ENCODE results near the gene CERS5.
"Not testable (repeated sequence)": the region's sequence is repeated elsewhere in the genome, so short reads cannot be mapped to it uniquely, and the experiment has no call there.

CERS5 gene

DNA sequence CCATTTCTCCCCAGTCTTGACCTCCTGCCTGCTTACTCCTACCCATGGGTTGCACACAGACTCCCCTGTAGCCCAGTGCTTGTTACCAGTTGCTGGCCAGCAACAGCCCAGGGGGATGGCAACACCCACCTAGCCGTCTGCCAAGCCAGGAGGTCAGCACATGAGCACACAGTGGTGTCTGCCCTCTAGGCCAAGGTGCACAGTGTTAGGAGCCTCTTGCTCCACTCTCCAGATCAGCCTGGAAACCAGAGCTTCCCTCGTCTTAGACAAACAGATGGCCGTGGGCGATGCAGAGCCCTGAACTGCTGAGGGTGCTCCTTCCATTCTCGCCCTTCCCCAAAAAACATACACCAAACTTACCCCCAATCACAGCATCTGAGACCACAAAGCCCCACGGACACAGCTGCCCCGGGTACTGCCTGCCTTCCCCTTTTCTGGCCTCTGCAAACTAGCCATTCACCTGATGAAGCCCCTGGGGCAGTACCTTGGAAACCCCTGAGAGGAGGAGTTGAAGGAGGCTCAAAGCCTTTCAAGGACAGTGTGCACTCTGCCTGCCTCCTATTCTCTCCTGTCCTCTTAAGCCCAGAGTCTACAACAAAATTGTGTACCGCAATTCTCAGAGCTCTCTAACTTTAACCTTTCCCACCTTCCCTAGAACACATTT, 64.4 kb downstream of the CERS5 start:
- DNase-seq (ENCODE audit: low read depth in 2 of 2): no peak

DNA sequence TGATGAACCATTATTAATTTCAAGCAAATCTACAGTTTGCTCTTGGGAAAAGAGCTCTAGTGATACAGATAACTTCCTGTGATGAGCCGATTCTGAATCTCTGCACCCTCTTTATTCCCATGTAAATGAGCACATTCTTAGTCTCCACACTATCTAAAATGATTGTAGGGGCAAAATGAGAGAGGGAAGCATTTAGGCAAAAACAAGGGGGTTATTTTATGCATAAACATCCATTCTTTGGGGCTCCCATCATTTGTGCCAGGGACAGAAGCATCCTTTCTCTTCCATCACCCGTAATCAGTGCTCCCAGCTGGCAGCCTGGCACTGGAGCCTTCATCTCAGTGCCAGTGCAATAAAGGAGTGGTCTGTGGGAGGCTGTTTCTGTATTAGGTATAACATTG, 65.0 kb downstream of the CERS5 start:
- no peak for DNase-seq (ENCODE audit: low read depth in 2 of 2)

DNA sequence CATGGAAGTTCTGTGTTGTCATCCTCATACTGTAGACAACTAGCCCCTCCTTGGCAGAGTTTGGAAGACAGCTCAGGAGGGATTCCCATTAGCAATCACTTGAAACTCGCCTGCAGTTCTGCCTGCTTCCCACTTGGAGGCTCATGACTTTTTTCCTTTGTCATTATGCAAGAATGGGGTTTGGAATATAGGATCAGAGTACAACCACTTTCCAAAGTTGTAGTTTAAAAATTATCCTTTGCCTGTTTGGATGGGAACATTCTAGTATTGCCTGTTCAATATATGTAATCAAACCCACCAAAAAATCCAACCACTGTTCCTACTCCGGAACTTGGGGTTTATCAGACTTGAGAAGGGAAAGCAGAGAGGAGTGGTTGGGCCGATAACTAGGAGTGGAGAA, 65.5 kb downstream of the CERS5 start:
- no peak for DNase-seq (ENCODE audit: low read depth in 2 of 2)

GRCh38 chr12:50100561-50100960, 66.6 kb downstream of the CERS5 start:
- no peak for DNase-seq (ENCODE audit: low read depth in 2 of 2)

DNA sequence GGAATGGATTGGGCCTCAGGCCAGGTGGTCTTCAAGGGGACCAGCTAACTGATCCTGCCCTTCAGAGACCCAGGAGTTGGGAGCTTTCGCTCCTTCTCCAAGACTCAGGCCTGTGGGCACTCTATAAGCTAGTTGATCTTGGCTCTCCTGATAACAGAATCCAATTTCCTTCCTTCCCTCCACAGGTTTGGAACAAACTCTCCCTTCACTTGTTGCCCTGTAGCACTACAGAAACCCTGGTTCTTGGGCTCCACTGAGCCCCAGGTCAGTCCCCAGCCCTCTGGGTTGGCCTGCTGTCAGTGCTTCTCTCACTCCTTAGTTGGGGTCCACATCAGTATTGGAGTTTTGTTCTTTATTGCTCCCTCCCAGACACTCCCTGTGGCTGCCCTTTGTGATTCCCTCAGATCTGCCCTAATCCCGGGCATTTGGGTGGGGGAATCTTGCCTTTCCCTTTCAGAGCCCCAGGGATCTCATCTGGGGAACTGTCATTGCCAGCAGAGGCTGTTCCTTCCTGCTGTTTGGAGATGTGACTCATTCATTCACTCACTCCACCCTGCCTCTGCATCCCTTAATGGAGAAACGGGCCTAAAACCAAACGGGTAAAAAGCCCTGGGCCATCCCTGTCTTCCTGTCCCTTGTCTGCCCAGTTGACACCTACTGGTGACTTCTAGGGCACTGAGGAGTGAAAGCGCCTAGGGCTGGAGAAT, 67.7 kb downstream of the CERS5 start:
- DNase-seq (ENCODE audit: low read depth in 2 of 2): no peak

DNA sequence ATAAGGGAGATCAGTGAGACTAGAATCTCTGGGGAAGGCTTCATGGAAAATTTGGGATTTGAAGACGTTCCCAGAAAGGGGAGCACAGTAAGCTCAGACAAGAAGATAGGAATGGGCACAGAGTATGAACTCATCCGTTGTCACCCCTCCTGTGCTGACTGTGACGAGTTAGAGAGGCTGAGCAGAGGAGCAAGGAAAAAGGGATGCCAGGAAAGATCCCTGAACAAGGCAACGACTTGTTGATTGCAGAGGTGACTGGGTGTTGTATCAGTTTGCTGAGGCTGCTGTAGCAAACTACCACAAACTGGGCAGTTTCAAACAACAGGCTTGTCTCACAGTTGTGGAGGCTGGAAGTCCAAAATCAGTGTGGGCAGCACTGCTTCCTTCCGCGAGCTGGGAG, 69.2 kb downstream of the CERS5 start:
- no peak for DNase-seq (ENCODE audit: low read depth in 2 of 2)

DNA sequence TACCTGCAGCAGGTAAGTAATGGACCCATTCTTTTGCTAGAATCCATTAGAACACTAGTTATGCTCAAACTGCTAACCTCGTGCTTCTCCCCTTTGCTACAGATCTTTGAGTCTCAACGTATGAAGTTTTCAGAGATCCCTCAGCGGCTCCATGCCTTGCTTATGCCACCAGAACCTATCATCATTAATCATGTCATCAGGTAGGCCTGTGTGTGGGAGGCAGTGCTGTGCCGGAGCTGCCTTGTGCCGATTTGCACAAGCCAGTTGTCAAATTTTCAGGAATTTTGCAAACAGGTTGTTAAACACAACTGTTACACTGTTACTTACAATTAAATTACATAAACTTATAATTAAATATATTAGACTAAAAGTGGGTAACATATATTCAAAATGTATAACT, 76.8 kb downstream of the CERS5 start:
- no peak for DNase-seq (ENCODE audit: low read depth in 2 of 2)

DNA sequence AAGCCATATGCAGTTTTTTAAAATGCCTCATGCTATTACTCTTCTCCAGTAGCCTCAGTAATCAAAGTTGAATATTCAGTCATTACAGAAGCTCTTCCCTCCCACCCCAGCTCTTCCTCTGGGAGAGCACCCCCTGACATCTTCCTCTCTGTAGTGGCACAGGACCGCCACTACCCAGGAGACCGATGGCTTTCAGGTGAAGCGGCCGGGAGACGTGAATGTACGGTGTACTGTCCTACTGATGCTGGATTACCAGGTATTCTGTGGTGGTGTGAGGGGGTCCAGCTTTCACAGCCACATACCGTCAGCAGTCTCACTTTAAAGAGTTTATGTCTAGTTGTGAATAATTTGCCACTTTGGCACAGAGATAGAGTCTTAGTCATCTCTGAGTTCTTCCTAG, 77.4 kb downstream of the CERS5 start:
- DNase-seq (ENCODE audit: low read depth in 2 of 2): no peak

DNA sequence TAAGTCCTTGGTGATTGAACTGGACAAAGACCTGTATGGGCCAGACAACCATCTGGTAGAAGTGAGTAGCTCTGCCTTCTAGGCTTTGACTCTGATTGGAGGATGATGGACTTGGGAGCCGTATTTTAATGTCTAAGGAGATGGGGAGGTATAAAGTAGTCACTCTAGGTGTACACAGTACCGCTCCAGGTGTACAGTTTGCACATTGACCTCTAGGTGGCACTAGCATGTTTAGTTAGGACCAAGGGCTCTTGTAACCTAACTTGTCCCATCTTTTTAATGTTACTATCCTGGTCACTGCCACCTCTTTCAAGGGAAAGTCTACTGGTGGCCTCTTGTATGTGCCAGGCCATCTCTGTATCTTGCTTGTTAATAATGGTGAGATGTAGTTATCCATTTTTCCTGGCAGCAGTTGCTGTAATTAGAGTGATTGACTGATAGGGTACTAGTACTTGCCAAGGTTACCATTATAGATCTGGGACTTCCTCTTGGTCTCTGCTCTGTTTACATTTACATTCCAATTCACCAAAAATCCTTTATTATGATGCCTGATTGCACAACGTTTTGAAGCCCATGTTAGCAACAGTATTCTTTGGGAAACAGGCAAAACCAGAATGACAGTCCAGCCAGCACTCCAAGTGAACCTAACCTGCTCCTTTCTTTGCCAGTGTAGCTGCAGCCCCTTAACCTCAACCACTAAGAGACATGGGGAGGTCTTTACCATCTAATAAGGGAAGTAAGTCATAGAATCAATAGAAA, 78.4 kb downstream of the CERS5 start:
- DNase-seq (ENCODE audit: low read depth in 2 of 2): no peak

DNA sequence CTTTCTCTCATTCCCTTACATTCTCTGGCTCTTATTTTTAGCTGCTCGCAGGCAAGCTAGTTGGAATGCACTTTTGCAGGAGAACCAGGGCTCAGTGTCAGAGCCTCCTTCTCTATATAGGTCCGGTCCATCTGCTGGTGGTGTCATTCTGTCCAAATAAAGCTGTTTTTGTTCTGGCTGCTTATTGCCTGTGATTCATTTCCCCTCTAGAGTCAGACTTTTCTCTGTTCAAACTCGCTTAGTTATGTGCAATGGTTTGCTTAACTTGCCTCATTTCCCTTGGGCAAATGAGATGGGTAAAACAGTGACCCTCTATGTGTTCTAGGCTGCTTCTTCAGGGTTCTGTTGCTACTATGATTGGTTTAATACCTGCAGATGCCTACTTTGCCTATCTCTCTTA, 79.2 kb downstream of the CERS5 start:
- DNase-seq (ENCODE audit: low read depth in 2 of 2): no peak

GRCh38 chr12:50087151-50087550, 80.0 kb downstream of the CERS5 start:
- DNase-seq (ENCODE audit: low read depth in 2 of 2): no peak

- no peak for DNase-seq (ENCODE audit: low read depth in 2 of 2)
These were observed 81.0 kb downstream of the CERS5 start for GRCh38 chr12:50086148-50086547.

DNA sequence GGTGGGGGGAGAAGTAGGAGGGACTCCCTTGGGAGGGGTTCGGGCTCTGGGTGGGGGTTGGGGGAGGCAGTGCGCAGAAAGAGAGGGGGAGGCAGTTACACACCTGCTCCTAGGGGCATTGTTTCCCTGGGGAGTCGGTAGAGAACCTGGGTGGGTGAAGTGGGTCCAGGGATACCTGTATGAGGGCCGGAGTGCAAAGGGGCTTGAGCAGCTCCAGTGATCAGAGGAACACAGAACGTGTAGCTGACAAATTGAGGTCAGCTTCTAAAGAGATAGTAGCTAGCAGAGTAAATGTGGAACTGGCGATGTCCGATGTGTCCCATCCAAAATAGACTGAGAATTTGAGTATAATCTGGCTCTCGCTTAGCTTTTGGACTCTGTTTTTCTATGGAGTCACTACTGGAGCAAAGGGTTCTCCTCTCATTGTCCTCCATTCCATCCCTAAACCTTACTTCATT, 81.5 kb downstream of the CERS5 start:
- DNase-seq (ENCODE audit: low read depth in 2 of 2): no peak

DNA sequence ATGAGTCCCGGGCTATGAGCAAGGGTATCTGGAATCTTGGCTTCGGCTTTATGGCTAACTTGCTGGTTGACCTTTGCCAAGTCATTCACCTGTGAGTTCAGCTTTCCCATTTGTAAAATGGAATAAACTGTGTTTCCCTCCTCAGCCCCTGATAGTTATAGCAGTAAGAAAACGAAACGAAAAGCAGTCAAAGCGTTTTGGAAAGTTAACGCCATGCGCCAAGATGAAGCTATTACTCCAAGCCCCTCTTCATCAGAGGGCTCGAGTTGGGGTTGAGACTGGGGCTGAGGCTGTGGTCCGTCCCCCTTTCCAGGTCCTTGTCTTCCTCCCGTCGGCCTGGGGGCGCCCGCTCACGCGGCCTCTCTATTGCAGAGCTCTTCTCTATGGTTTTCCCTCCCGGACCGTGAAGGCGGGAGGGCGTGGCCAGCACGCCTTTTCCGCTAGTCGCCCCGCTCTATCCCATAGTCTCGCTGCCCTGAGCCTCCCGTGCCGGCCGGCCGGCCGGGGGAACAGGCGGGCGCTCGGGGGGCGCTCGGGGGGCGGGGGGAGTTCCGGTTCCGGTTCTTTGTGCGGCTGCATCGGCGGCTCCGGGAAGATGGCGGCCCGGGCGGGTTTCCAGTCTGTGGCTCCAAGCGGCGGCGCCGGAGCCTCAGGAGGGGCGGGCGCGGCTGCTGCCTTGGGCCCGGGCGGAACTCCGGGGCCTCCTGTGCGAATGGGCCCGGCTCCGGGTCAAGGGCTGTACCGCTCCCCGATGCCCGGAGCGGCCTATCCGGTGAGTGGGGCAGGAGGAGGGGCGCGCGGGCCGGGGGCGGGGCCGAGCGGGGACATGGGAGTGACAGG, 82.2 kb downstream of the CERS5 start, which contains the start of gene SMARCD1:
Gene SMARCD1 (plus strand): TSS at position 568 of the 840 bp plus-strand sequence. CDS start 28 bp downstream, at position 596.
- peak; percentile 65 to 68 for DNase-seq (ENCODE audit: low read depth in 2 of 2)

DNA sequence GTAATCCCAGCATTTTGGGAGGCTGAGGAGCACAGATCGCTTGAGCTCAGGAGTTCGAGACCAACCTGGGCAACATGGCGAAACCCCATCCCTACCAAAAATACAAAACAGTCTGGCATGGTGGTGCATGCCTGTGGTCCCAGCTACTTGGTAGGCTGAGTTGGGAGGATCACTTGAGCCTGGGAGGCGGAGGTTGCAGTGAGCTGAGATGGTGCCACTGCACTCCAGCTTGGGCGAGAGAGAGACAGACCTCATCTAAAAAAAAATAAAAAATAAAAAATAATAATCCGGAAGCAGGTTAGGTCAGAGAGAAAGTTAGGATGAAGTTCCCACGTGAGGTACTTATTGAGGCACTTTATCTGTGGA, 82.8 kb downstream of the CERS5 start:
- not testable (repeated sequence) for DNase-seq (ENCODE audit: low read depth in 2 of 2)

DNA sequence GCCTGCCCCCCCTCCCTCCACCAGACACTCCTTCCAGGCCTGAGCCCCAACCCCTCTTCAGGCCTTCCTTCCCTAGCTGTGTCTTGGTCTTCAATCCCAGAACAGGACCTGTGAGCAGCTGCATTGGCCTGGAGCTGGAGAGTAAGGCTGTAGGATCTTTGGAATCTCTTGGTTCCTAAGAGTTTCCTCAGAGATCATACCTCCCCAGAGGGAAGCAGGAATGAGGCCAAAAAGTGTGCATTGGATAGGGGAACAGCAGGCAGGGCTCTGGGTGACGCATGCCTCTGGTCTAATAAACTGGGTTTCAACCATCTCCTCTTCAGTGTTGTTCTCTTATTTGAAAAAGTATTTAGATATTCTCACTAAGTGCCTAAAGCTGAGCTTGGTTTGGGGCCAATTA, 83.9 kb downstream of the CERS5 start:
- DNase-seq (ENCODE audit: low read depth in 2 of 2): no peak

DNA sequence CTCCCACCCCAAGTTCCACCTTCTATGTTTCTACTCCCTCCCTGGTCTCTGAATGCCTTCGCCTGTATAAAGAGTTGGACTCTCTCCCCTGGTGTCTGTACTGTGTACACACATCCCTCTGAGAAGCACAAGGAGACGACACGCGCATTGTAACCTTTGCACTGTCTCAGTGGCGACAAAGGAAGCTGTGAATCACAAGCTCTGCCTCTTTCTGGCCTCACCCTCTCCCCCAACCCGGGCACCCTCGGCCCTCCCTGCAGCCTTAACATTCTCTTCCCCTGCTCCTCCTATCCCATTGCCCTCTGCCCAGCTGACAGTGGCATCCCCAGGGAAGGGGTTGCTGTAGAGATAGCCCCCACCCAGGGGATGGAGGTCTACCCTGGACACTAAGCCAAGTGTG, 84.5 kb downstream of the CERS5 start:
- no peak for DNase-seq (ENCODE audit: low read depth in 2 of 2)

GRCh38 chr12:50081096-50081808, 85.9 kb downstream of the CERS5 start:
- no peak for DNase-seq (ENCODE audit: low read depth in 2 of 2)

GRCh38 chr12:50079771-50080170, 87.4 kb downstream of the CERS5 start:
- no peak for DNase-seq (ENCODE audit: low read depth in 2 of 2)

Measured in stimulated activated CD8-positive, alpha-beta memory T cell treated with anti-CD3 and anti-CD28 coated beads, Interleukin-7, amount 100 ng/mL, for 1 hour (primary cell).